ENCODE results near the gene GRM7.

The GRM7 gene

DNA sequence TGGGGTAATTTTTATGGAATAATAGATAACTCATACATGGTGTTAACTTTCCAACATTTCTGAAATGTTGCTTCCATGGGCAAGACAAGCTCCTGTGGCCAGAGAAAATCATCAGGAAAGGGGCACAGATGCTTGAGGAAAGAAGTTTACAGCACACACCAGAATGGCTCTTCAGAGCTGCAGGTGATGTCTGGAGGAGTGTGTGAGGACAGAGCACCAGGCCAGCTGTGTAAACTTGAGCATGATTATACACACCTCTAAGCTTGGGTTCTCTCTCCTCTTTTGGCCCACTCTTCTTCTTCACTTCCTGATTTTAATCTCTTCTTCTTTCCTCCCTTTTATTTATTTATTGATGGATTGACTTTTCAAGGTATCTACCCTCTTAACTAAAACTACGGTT is 676.0 kb downstream of the GRM7 start:
- H3K27ac Mint-ChIP-seq: no peak overlapping the region
- peaks cover 0 to 9% of the 10 kb centered on the region in 2 donors for H3K9me3 Mint-ChIP-seq
- ATAC-seq (no peak), DNase-seq (no peak)
- H3K4me3 Mint-ChIP-seq: no peak overlapping the region
- no peaks in the 10 kb centered on the region for H3K27me3 Mint-ChIP-seq
- H3K4me1 Mint-ChIP-seq: no peaks in the 10 kb centered on the region

GRCh38 chr3:7543294-7543880 is 682.5 kb downstream of the GRM7 start:
- ATAC-seq (no peak), DNase-seq (no peak)
- Mint-ChIP-seq H3K27ac (no peak overlapping the region), H3K27me3 (no peaks in the 10 kb centered on the region), H3K4me3 (no peak overlapping the region), H3K4me1 (no peaks in the 10 kb centered on the region), H3K9me3 (peaks cover 0 to 12% of the 10 kb centered on the region in 2 donors)

DNA sequence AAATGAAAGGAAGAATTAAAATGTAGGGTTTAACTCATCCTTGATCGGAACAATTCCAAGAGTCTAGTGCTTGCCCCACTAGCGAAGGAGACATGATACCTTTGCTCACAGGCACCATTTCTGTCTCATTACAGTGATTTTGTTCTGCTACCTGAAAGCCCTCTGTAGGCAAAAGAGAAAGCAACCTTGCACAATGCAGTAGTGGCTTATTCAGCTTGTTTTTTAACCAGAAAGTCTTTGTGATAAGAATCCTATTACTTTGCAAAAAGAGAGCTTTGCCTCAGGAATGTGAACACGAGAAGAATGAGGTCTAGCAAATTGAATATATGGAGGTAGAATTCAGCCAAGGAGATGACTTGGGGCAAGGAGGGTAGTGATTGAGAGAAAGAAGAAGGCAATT is 684.4 kb downstream of the GRM7 start:
- no peaks in the 10 kb centered on the region for H3K27me3 Mint-ChIP-seq
- no peak overlapping the region for H3K4me3 Mint-ChIP-seq
- H3K9me3 Mint-ChIP-seq: peaks cover 0 to 14% of the 10 kb centered on the region in 2 donors
- DNase-seq (no peak), ATAC-seq (no peak)
- H3K27ac Mint-ChIP-seq: no peak overlapping the region
- H3K4me1 Mint-ChIP-seq: no peaks in the 10 kb centered on the region

DNA sequence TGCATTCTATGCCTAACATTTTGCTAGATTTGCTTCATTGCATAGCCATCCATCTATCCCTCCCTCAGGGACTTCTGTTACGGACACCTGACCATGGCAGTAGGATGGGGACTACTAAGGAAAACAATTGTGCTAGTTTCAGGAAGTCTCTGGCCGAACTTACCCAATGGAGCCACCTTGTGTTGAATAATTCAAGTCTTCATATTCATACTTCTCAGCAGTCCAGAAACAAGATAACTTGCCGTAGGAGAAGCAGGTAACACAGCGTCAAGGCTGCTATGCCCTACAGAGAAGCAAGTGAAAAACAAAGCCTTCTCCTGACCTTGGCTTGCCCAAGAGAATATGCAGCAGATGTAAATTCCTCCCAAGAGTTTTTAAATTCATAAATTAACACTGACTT is 685.3 kb downstream of the GRM7 start:
- ATAC-seq (no peak), DNase-seq (no peak)
- H3K4me3 Mint-ChIP-seq: no peak overlapping the region
- H3K9me3 Mint-ChIP-seq: peaks cover 0 to 14% of the 10 kb centered on the region in 2 donors
- H3K27me3 Mint-ChIP-seq: no peaks in the 10 kb centered on the region
- no peak overlapping the region for H3K27ac Mint-ChIP-seq
- H3K4me1 Mint-ChIP-seq: no peaks in the 10 kb centered on the region

DNA sequence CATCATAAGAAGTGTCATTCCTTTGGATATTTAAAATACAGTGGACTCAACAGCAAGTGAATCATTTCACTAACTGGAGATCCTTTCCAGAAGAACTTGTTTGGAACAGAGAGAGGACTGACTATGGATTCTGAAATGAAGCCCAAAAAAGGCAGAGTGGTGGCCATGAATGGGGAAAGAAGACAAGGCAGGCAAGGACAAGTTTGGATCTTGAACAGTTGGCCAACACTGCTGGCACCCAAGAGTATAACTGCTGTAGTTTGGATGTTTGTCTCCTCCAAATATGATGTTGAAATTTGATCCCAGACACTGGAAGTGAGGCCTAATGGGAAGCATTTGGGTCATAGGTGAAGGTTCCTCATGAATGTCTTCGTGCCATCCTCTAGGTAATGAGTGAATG is 686.9 kb downstream of the GRM7 start:
- ATAC-seq (no peak), DNase-seq (no peak)
- Mint-ChIP-seq H3K27me3 (no peaks in the 10 kb centered on the region), H3K4me3 (no peak overlapping the region), H3K27ac (no peak overlapping the region), H3K4me1 (no peaks in the 10 kb centered on the region), H3K9me3 (peaks cover 6 to 26% of the 10 kb centered on the region in 2 donors)

- Mint-ChIP-seq H3K4me1 (no peaks in the 10 kb centered on the region), H3K27me3 (no peaks in the 10 kb centered on the region), H3K4me3 (no peak overlapping the region), H3K27ac (no peak overlapping the region), H3K9me3 (peaks cover 0 to 2% of the 10 kb centered on the region in 2 donors)
- DNase-seq: no peak
- ATAC-seq: no peak
Observed at GRCh38 chr3:7562892-7563291, 702.0 kb downstream of the GRM7 start.

GRCh38 chr3:7565574-7565973 is 704.7 kb downstream of the GRM7 start:
- Mint-ChIP-seq H3K9me3 (peaks cover 7 to 15% of the 10 kb centered on the region in 2 donors), H3K4me1 (no peaks in the 10 kb centered on the region), H3K27ac (no peak overlapping the region), H3K4me3 (no peak overlapping the region), H3K27me3 (peaks cover 7% of the 10 kb centered on the region)
- ATAC-seq (no peak), DNase-seq (no peak)

DNA sequence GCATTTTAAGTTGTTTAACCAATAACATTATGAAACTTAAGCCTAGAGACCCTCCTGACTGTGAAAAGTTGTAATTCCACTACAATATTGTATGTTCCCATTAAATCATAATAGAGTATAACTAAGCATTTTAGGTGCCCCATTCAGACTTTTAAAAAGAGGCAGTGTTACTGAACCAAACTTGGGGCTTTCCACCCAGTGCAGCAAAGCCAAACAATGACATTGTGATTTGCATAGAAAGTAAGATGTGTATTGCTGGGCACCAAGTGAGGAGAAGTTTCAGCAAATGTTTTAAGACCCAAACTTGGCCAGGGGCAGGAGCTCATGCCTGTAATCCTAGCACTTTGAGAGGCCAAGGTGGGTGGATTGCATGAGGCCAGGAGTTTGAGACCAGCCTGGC is 706.2 kb downstream of the GRM7 start:
- Mint-ChIP-seq H3K4me1 (no peaks in the 10 kb centered on the region), H3K27me3 (peaks cover 7% of the 10 kb centered on the region), H3K4me3 (no peak overlapping the region), H3K27ac (no peak overlapping the region), H3K9me3 (peaks cover 13 to 25% of the 10 kb centered on the region in 2 donors)
- DNase-seq: no peak
- no peak for ATAC-seq

DNA sequence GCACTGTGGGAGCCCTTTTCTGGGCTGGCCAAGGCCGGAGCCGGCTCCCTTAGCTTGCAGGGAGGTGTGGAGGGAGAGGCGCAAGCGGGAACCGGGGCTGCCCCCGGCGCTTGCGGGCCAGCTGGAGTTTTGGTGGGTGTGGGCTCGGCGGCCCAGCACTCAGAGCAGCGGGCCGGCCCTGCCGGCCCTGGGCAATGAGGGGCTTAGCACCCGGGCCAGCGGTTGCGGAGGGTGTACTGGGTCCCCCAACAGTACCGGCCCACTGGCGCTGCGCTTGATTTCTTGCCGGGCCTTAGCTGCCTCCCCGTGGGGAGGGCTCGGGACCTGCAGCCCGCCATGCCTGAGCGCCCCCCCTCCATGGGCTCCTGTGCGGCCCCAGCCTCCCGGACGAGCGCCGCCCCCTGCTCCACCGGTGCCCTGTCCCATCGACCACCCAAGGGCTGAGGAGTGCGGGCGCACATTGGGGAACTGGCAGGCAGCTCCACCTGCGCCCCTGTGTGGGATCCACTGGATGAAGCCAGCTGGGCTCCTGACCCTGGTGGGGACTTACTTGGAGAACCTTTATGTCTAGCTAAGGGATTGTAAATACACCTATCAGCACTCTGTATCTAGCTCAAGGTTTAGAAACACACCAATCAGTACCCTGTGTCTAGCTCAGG is 707.7 kb downstream of the GRM7 start:
- no peak overlapping the region for H3K27ac Mint-ChIP-seq
- peaks cover 13 to 25% of the 10 kb centered on the region in 2 donors for H3K9me3 Mint-ChIP-seq
- peaks cover 7% of the 10 kb centered on the region for H3K27me3 Mint-ChIP-seq
- H3K4me3 Mint-ChIP-seq: no peak overlapping the region
- no peaks in the 10 kb centered on the region for H3K4me1 Mint-ChIP-seq
- ATAC-seq (peak; percentile 31), DNase-seq (no peak)

GRCh38 chr3:7573330-7573729 is 712.4 kb downstream of the GRM7 start:
- Mint-ChIP-seq H3K4me1 (no peaks in the 10 kb centered on the region), H3K27me3 (peaks cover 7% of the 10 kb centered on the region), H3K27ac (no peak overlapping the region), H3K9me3 (peaks cover 9 to 18% of the 10 kb centered on the region in 2 donors), H3K4me3 (no peak overlapping the region)
- no peak for DNase-seq
- ATAC-seq: no peak

- ATAC-seq (no peak), DNase-seq (no peak)
- H3K27me3 Mint-ChIP-seq: peaks cover 7% of the 10 kb centered on the region
- no peak overlapping the region for H3K27ac Mint-ChIP-seq
- no peak overlapping the region for H3K4me3 Mint-ChIP-seq
- no peaks in the 10 kb centered on the region for H3K4me1 Mint-ChIP-seq
- peaks cover 9 to 17% of the 10 kb centered on the region in 2 donors for H3K9me3 Mint-ChIP-seq
Observed at GRCh38 chr3:7574435-7574834, 713.5 kb downstream of the GRM7 start.

DNA sequence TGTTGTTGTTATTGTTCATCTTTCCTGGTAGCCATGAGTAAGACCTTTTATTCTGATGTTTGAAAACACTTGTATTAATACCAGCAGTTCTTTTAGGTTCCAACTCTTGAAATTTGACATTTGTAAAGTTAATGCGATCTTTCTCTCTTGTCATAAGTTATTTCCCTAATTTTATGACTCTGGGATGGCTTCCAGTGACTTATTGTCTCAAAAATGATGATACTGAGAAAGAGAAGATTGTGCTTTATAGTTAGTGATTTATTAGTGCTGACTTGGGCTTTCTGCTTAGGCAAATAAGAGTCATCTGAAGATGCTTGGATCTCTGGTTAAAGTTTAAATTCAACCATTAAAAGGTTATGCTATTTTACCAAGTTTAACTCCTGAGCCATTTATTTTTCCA is 715.2 kb downstream of the GRM7 start:
- H3K27ac Mint-ChIP-seq: no peak overlapping the region
- no peak for DNase-seq
- no peaks in the 10 kb centered on the region for H3K27me3 Mint-ChIP-seq
- no peaks in the 10 kb centered on the region for H3K4me1 Mint-ChIP-seq
- H3K4me3 Mint-ChIP-seq: no peak overlapping the region
- H3K9me3 Mint-ChIP-seq: peaks cover 6 to 8% of the 10 kb centered on the region in 2 donors
- no peak for ATAC-seq

DNA sequence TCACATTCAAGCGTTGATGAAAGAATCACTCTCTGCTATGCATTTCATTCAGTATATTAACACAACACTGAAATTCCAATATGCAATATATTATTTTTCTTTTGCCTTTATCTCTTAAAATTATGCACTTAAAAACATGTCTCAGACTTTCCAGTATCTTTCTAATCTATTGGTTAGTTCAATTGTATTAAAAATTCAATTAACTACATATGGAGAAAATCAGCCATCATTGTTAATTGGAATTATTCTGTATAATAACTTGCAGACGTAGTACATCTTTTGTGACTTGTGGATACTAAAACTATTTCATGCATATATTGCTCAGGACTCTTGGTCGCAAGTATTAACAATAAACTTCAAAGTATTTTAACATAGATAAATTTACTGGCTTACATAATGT is 715.6 kb downstream of the GRM7 start:
- ATAC-seq (no peak), DNase-seq (no peak)
- Mint-ChIP-seq H3K9me3 (peaks cover 2 to 4% of the 10 kb centered on the region in 2 donors), H3K27ac (peak overlapping the region in 1 of 2 donors; percentile 74), H3K4me1 (no peaks in the 10 kb centered on the region), H3K4me3 (no peak overlapping the region), H3K27me3 (no peaks in the 10 kb centered on the region)

GRCh38 chr3:7577513-7577912 is 716.6 kb downstream of the GRM7 start:
- peaks cover 6% of the 10 kb centered on the region for H3K27me3 Mint-ChIP-seq
- no peak overlapping the region for H3K27ac Mint-ChIP-seq
- H3K4me1 Mint-ChIP-seq: no peaks in the 10 kb centered on the region
- H3K4me3 Mint-ChIP-seq: no peak overlapping the region
- DNase-seq: no peak
- no peaks in the 10 kb centered on the region for H3K9me3 Mint-ChIP-seq
- ATAC-seq: no peak

GRCh38 chr3:7581831-7582230 is 720.9 kb downstream of the GRM7 start:
- ATAC-seq (no peak), DNase-seq (no peak)
- H3K4me3 Mint-ChIP-seq: no peak overlapping the region
- peaks cover 0 to 8% of the 10 kb centered on the region in 2 donors for H3K9me3 Mint-ChIP-seq
- no peaks in the 10 kb centered on the region for H3K4me1 Mint-ChIP-seq
- no peak overlapping the region for H3K27ac Mint-ChIP-seq
- H3K27me3 Mint-ChIP-seq: peaks cover 8% of the 10 kb centered on the region

- no peak for ATAC-seq
- H3K9me3 Mint-ChIP-seq: peaks cover 0 to 8% of the 10 kb centered on the region in 2 donors
- no peak overlapping the region for H3K4me3 Mint-ChIP-seq
- no peaks in the 10 kb centered on the region for H3K4me1 Mint-ChIP-seq
- no peak overlapping the region for H3K27ac Mint-ChIP-seq
- DNase-seq: no peak
- H3K27me3 Mint-ChIP-seq: peaks cover 8% of the 10 kb centered on the region
Observed at GRCh38 chr3:7585052-7585451, 724.1 kb downstream of the GRM7 start.

- ATAC-seq (no peak), DNase-seq (no peak)
- Mint-ChIP-seq H3K9me3 (peaks cover 0 to 3% of the 10 kb centered on the region in 2 donors), H3K27me3 (no peaks in the 10 kb centered on the region), H3K27ac (no peak overlapping the region), H3K4me3 (no peak overlapping the region), H3K4me1 (no peaks in the 10 kb centered on the region)
Observed at GRCh38 chr3:7588236-7588635, 727.3 kb downstream of the GRM7 start.

All from stimulated activated naive CD8-positive, alpha-beta T cell treated with anti-CD3 and anti-CD28 coated beads, Interleukin-15, amount 100 ng/mL, for 72 hours (primary cell).